ENCODE data around the gene STEAP4.

STEAP4 gene

GRCh38 chr7:88310956-88311674, 4.4 kb upstream of the STEAP4 start:
- TF ChIP-seq CTCF (conservative IDR thresholded peaks at IDR 0.05; ENCODE audit: control insufficient read depth, insufficient read depth, low read depth, low read length), result no peak

GRCh38 chr7:88309819-88310218, 3.1 kb upstream of the STEAP4 start:
- no peak for TF ChIP-seq CTCF (conservative IDR thresholded peaks at IDR 0.05; ENCODE audit: control insufficient read depth, insufficient read depth, low read depth, low read length)
- H3K4me3 ChIP-seq (ENCODE audit: control insufficient read depth, low read depth, low read length), result no peak overlapping the region
- DNase-seq (ENCODE audit: low read depth), result peak; percentile 85

More at GRCh38 chr7:88310956-88311674, 4.4 kb upstream of the STEAP4 start:
- DNase-seq (ENCODE audit: low read depth), result peak; percentile 51
- H3K4me3 ChIP-seq (ENCODE audit: control insufficient read depth, low read depth, low read length), result no peak overlapping the region

- no peak for TF ChIP-seq CTCF (conservative IDR thresholded peaks at IDR 0.05; ENCODE audit: control insufficient read depth, insufficient read depth, low read depth, low read length)
- no peak overlapping the region for H3K4me3 ChIP-seq (ENCODE audit: control insufficient read depth, low read depth, low read length)
- DNase-seq (ENCODE audit: low read depth), result no peak
Observed at GRCh38 chr7:88307823-88308222, 1.1 kb upstream of the STEAP4 start.

DNA sequence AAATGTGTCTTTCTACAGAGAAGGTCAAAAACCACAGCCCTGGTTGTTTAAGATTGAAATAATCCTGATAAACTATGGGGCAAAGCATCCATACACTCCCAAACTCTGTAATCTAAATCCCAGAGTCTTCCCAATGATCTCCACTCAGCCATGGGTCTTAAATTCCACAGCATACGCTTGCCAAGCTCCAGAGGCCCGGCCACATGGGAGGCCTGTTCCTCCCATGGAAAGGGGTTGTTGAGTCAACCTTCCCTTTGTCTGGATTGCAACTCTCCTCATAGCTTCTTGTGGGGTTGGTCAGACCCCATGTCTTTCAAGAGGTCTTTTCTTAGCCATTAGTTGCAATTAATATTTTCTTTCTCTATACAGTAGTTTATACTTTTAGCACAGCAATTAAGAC, 718 bp upstream of the STEAP4 start:
- peak; percentile 41 for DNase-seq (ENCODE audit: low read depth)
- no peak overlapping the region for H3K4me3 ChIP-seq (ENCODE audit: control insufficient read depth, low read depth, low read length)
- no peak for TF ChIP-seq CTCF (conservative IDR thresholded peaks at IDR 0.05; ENCODE audit: control insufficient read depth, insufficient read depth, low read depth, low read length)

DNA sequence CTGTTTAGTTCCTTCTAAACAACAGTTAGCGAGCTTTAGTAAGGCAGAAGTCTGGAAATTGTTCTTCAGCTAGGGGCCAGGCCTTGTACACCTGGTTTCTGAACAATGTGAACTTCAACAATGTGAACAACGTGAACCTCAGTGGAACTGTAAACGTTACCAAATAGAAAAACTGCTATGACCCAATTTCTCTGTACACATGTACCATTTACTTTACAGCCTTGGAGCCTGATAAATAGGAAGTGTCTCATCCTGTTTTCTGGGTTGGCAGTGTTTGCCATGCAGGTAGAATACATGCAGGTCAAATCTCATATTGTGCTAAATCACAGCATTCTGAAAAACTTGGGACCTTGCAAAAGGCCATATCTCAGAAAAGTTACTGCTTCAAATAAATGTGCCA, 1.6 kb downstream of the STEAP4 start:
- no peak for TF ChIP-seq CTCF (conservative IDR thresholded peaks at IDR 0.05; ENCODE audit: control insufficient read depth, insufficient read depth, low read depth, low read length)
- no peak for DNase-seq (ENCODE audit: low read depth)
- no peak overlapping the region for H3K4me3 ChIP-seq (ENCODE audit: control insufficient read depth, low read depth, low read length)

GRCh38 chr7:88302486-88302885, 4.2 kb downstream of the STEAP4 start:
- no peak overlapping the region for H3K4me3 ChIP-seq (ENCODE audit: control insufficient read depth, low read depth, low read length)
- no peak for TF ChIP-seq CTCF (conservative IDR thresholded peaks at IDR 0.05; ENCODE audit: control insufficient read depth, insufficient read depth, low read depth, low read length)
- DNase-seq (ENCODE audit: low read depth), result no peak
